ENCODE data around the gene CHDH.

The CHDH gene

GRCh38 chr3:53804697-53805462, 41.3 kb downstream of the CHDH start:
- no peaks in the 10 kb centered on the region for H3K27me3 ChIP-seq (replicated peaks; ENCODE audit: control insufficient read depth, insufficient read depth, low read length)
- H3K36me3 ChIP-seq (ENCODE audit: control insufficient read depth, insufficient read depth, low read length, severe bottlenecking): no peaks in the 10 kb centered on the region
- H3K4me1 ChIP-seq (ENCODE audit: control insufficient read depth, insufficient read depth, low read length): peaks cover 30% of the 10 kb centered on the region
- peak; percentile 81 for DNase-seq (ENCODE audit: low read depth)
- peak overlapping the region; percentile 24 for H3K4me3 ChIP-seq (ENCODE audit: low read length)
- peak overlapping the region; percentile 47 for H3K9ac ChIP-seq (ENCODE audit: low read length)
- H3K9me3 ChIP-seq (ENCODE audit: control insufficient read depth, low read length): no peaks in the 10 kb centered on the region

GRCh38 chr3:53803816-53804695, 42.2 kb downstream of the CHDH start:
- no peaks in the 10 kb centered on the region for H3K9me3 ChIP-seq (ENCODE audit: control insufficient read depth, low read length)
- H3K4me1 ChIP-seq (ENCODE audit: control insufficient read depth, insufficient read depth, low read length): peaks cover 30% of the 10 kb centered on the region
- H3K4me3 ChIP-seq (ENCODE audit: low read length): peak overlapping the region; percentile 24
- no peaks in the 10 kb centered on the region for H3K36me3 ChIP-seq (ENCODE audit: control insufficient read depth, insufficient read depth, low read length, severe bottlenecking)
- H3K27me3 ChIP-seq (replicated peaks; ENCODE audit: control insufficient read depth, insufficient read depth, low read length): no peaks in the 10 kb centered on the region
- DNase-seq (ENCODE audit: low read depth): peak; percentile 13
- peak overlapping the region; percentile 13 for H3K9ac ChIP-seq (ENCODE audit: low read length)

GRCh38 chr3:53803124-53803815, 42.9 kb downstream of the CHDH start:
- H3K4me1 ChIP-seq (ENCODE audit: control insufficient read depth, insufficient read depth, low read length): peaks cover 30% of the 10 kb centered on the region
- H3K27me3 ChIP-seq (replicated peaks; ENCODE audit: control insufficient read depth, insufficient read depth, low read length): no peaks in the 10 kb centered on the region
- no peaks in the 10 kb centered on the region for H3K36me3 ChIP-seq (ENCODE audit: control insufficient read depth, insufficient read depth, low read length, severe bottlenecking)
- no peaks in the 10 kb centered on the region for H3K9me3 ChIP-seq (ENCODE audit: control insufficient read depth, low read length)
- DNase-seq (ENCODE audit: low read depth): no peak
- H3K9ac ChIP-seq (ENCODE audit: low read length): no peak overlapping the region
- H3K4me3 ChIP-seq (ENCODE audit: low read length): no peak overlapping the region

- no peak for DNase-seq (ENCODE audit: low read depth)
- Histone ChIP-seq H3K36me3 (ENCODE audit: control insufficient read depth, insufficient read depth, low read length, severe bottlenecking) (no peaks in the 10 kb centered on the region), H3K4me1 (ENCODE audit: control insufficient read depth, insufficient read depth, low read length) (peaks cover 30% of the 10 kb centered on the region), H3K4me3 (ENCODE audit: low read length) (no peak overlapping the region), H3K9ac (ENCODE audit: low read length) (no peak overlapping the region), H3K9me3 (ENCODE audit: control insufficient read depth, low read length) (no peaks in the 10 kb centered on the region), H3K27me3 (replicated peaks; ENCODE audit: control insufficient read depth, insufficient read depth, low read length) (no peaks in the 10 kb centered on the region)
Observed at GRCh38 chr3:53802256-53802880, 43.9 kb downstream of the CHDH start.

GRCh38 chr3:53801319-53801718, 44.9 kb downstream of the CHDH start:
- Histone ChIP-seq H3K27me3 (replicated peaks; ENCODE audit: control insufficient read depth, insufficient read depth, low read length) (no peaks in the 10 kb centered on the region), H3K4me1 (ENCODE audit: control insufficient read depth, insufficient read depth, low read length) (peaks cover 24% of the 10 kb centered on the region), H3K4me3 (ENCODE audit: low read length) (no peak overlapping the region), H3K9ac (ENCODE audit: low read length) (no peak overlapping the region), H3K9me3 (ENCODE audit: control insufficient read depth, low read length) (no peaks in the 10 kb centered on the region), H3K36me3 (ENCODE audit: control insufficient read depth, insufficient read depth, low read length, severe bottlenecking) (no peaks in the 10 kb centered on the region)
- no peak for DNase-seq (ENCODE audit: low read depth)

GRCh38 chr3:53800041-53800906, 45.9 kb downstream of the CHDH start:
- Histone ChIP-seq H3K4me1 (ENCODE audit: control insufficient read depth, insufficient read depth, low read length) (peaks cover 14% of the 10 kb centered on the region), H3K4me3 (ENCODE audit: low read length) (no peak overlapping the region), H3K9ac (ENCODE audit: low read length) (no peak overlapping the region), H3K27me3 (replicated peaks; ENCODE audit: control insufficient read depth, insufficient read depth, low read length) (no peaks in the 10 kb centered on the region), H3K36me3 (ENCODE audit: control insufficient read depth, insufficient read depth, low read length, severe bottlenecking) (no peaks in the 10 kb centered on the region), H3K9me3 (ENCODE audit: control insufficient read depth, low read length) (no peaks in the 10 kb centered on the region)
- DNase-seq (ENCODE audit: low read depth): no peak

GRCh38 chr3:53799338-53799865, 46.8 kb downstream of the CHDH start:
- DNase-seq (ENCODE audit: low read depth): no peak
- H3K27me3 ChIP-seq (replicated peaks; ENCODE audit: control insufficient read depth, insufficient read depth, low read length): no peaks in the 10 kb centered on the region
- H3K4me3 ChIP-seq (ENCODE audit: low read length): no peak overlapping the region
- H3K4me1 ChIP-seq (ENCODE audit: control insufficient read depth, insufficient read depth, low read length): peaks cover 5% of the 10 kb centered on the region
- no peaks in the 10 kb centered on the region for H3K36me3 ChIP-seq (ENCODE audit: control insufficient read depth, insufficient read depth, low read length, severe bottlenecking)
- no peaks in the 10 kb centered on the region for H3K9me3 ChIP-seq (ENCODE audit: control insufficient read depth, low read length)
- H3K9ac ChIP-seq (ENCODE audit: low read length): no peak overlapping the region

GRCh38 chr3:53798144-53798543, 48.1 kb downstream of the CHDH start:
- no peaks in the 10 kb centered on the region for H3K9me3 ChIP-seq (ENCODE audit: control insufficient read depth, low read length)
- DNase-seq (ENCODE audit: low read depth): no peak
- H3K9ac ChIP-seq (ENCODE audit: low read length): no peak overlapping the region

GRCh38 chr3:53795789-53796560, 50.2 kb downstream of the CHDH start:
- H3K9me3 ChIP-seq (ENCODE audit: control insufficient read depth, low read length): no peaks in the 10 kb centered on the region
- H3K4me3 ChIP-seq (ENCODE audit: low read length): no peak overlapping the region
- no peaks in the 10 kb centered on the region for H3K4me1 ChIP-seq (ENCODE audit: control insufficient read depth, insufficient read depth, low read length)
- H3K27me3 ChIP-seq (replicated peaks; ENCODE audit: control insufficient read depth, insufficient read depth, low read length): no peaks in the 10 kb centered on the region
- no peaks in the 10 kb centered on the region for H3K36me3 ChIP-seq (ENCODE audit: control insufficient read depth, insufficient read depth, low read length, severe bottlenecking)
- DNase-seq (ENCODE audit: low read depth): no peak
- H3K9ac ChIP-seq (ENCODE audit: low read length): no peak overlapping the region

More at GRCh38 chr3:53798144-53798543, 48.1 kb downstream of the CHDH start:
- H3K4me1 ChIP-seq (ENCODE audit: control insufficient read depth, insufficient read depth, low read length): no peaks in the 10 kb centered on the region
- H3K4me3 ChIP-seq (ENCODE audit: low read length): no peak overlapping the region
- no peaks in the 10 kb centered on the region for H3K36me3 ChIP-seq (ENCODE audit: control insufficient read depth, insufficient read depth, low read length, severe bottlenecking)
- no peaks in the 10 kb centered on the region for H3K27me3 ChIP-seq (replicated peaks; ENCODE audit: control insufficient read depth, insufficient read depth, low read length)
